ENCODE data around the gene MAP3K20.

MAP3K20 gene

GRCh38 chr2:173218326-173219056 lies 142.8 kb downstream of the MAP3K20 start:
- Histone ChIP-seq H3K4me1 (ENCODE audit: insufficient read depth, low read length) (peaks cover 23% of the 10 kb centered on the region), H3K36me3 (ENCODE audit: insufficient read depth, low read length) (peaks cover 2% of the 10 kb centered on the region), H3K9me3 (ENCODE audit: low read length) (peaks cover 3% of the 10 kb centered on the region), H2AFZ (ENCODE audit: low read depth, low read length) (peak overlapping the region; percentile 50), H3K4me3 (ENCODE audit: low read length) (peak overlapping the region; percentile 25), H3K27me3 (ENCODE audit: insufficient read depth, low read length) (no peaks in the 10 kb centered on the region)

- Histone ChIP-seq H3K36me3 (ENCODE audit: insufficient read depth, low read length) (peaks cover 2% of the 10 kb centered on the region), H3K4me3 (ENCODE audit: low read length) (no peak overlapping the region), H2AFZ (ENCODE audit: low read depth, low read length) (no peak overlapping the region), H3K4me1 (ENCODE audit: insufficient read depth, low read length) (peaks cover 23% of the 10 kb centered on the region), H3K27me3 (ENCODE audit: insufficient read depth, low read length) (no peaks in the 10 kb centered on the region), H3K9me3 (ENCODE audit: low read length) (peaks cover 3% of the 10 kb centered on the region)
Observed at GRCh38 chr2:173221132-173221695, 145.6 kb downstream of the MAP3K20 start.

- Histone ChIP-seq H3K4me3 (ENCODE audit: low read length) (no peak overlapping the region), H2AFZ (ENCODE audit: low read depth, low read length) (no peak overlapping the region), H3K36me3 (ENCODE audit: insufficient read depth, low read length) (peaks cover 2% of the 10 kb centered on the region), H3K9me3 (ENCODE audit: low read length) (peaks cover 3% of the 10 kb centered on the region), H3K4me1 (ENCODE audit: insufficient read depth, low read length) (peaks cover 26% of the 10 kb centered on the region), H3K27me3 (ENCODE audit: insufficient read depth, low read length) (no peaks in the 10 kb centered on the region)
Observed at GRCh38 chr2:173221937-173222594, 146.4 kb downstream of the MAP3K20 start.

GRCh38 chr2:173223871-173224270 lies 148.2 kb downstream of the MAP3K20 start:
- no peak overlapping the region for H3K4me3 ChIP-seq (ENCODE audit: low read length)
- H3K4me1 ChIP-seq (ENCODE audit: insufficient read depth, low read length), result peaks cover 18% of the 10 kb centered on the region
- H2AFZ ChIP-seq (ENCODE audit: low read depth, low read length), result no peak overlapping the region
- peaks cover 2% of the 10 kb centered on the region for H3K36me3 ChIP-seq (ENCODE audit: insufficient read depth, low read length)
- H3K27me3 ChIP-seq (ENCODE audit: insufficient read depth, low read length), result no peaks in the 10 kb centered on the region
- H3K9me3 ChIP-seq (ENCODE audit: low read length), result peaks cover 3% of the 10 kb centered on the region

DNA sequence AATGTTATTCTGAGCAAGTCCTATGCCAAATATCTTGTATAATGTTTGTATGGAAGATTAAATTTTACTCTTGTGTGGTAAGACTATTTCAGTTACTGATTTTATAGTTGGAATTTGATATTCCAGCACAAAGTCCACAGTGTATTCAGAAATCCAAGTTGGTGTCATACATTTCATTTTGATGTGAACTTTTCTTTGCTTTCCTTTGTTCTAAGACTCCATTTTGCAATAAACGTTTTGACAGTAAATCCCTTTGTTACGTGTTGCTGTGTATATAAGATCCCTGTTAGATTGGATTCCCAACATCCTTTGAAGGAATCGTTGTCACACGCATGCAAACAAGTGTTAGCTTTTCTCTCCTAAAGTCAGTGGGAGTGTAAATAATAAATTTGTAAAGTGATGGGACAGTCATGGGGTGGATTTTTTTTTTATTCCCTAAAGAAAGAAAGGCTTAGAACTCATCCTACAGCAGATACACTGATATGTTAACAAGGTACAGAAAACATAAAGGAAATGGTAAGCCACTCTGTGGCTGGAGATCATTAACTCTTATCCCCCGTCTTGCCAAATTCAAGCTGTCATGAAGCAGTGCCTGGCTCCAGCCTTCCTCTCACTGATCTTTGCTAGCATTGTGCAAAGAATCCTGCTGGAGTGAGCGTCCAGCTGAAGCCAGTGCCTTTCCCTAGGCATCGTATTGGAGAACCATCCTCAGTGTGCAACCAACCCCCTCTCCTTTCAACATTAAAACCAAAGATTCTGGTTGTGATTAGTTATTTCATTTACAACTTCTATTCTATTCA lies 151.5 kb downstream of the MAP3K20 start:
- no peaks in the 10 kb centered on the region for H3K27me3 ChIP-seq (ENCODE audit: insufficient read depth, low read length)
- H3K4me3 ChIP-seq (ENCODE audit: low read length), result no peak overlapping the region
- peaks cover 16% of the 10 kb centered on the region for H3K4me1 ChIP-seq (ENCODE audit: insufficient read depth, low read length)
- H2AFZ ChIP-seq (ENCODE audit: low read depth, low read length), result no peak overlapping the region
- no peaks in the 10 kb centered on the region for H3K9me3 ChIP-seq (ENCODE audit: low read length)
- no peaks in the 10 kb centered on the region for H3K36me3 ChIP-seq (ENCODE audit: insufficient read depth, low read length)

DNA sequence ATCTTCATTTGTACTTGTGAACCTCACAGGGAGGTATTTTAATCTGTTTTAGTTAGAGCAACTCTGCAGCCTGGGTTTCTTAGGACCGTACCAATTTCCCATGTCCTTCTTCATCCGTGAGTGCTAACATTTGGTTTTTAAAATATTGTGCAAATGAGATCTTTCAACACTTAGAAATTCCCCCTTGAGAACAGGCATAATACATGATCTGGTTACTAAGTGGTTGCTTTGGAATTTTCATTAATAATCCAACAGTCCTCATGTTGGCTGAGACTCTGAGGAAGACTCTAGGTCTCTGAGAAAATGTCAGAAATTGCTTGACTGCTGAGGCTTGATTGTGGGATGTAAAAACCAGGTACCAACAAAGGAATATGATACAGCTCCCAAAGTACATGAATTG lies 153.4 kb downstream of the MAP3K20 start:
- Histone ChIP-seq H3K27me3 (ENCODE audit: insufficient read depth, low read length) (no peaks in the 10 kb centered on the region), H3K4me1 (ENCODE audit: insufficient read depth, low read length) (peaks cover 16% of the 10 kb centered on the region), H2AFZ (ENCODE audit: low read depth, low read length) (no peak overlapping the region), H3K4me3 (ENCODE audit: low read length) (no peak overlapping the region), H3K36me3 (ENCODE audit: insufficient read depth, low read length) (no peaks in the 10 kb centered on the region), H3K9me3 (ENCODE audit: low read length) (no peaks in the 10 kb centered on the region)

DNA sequence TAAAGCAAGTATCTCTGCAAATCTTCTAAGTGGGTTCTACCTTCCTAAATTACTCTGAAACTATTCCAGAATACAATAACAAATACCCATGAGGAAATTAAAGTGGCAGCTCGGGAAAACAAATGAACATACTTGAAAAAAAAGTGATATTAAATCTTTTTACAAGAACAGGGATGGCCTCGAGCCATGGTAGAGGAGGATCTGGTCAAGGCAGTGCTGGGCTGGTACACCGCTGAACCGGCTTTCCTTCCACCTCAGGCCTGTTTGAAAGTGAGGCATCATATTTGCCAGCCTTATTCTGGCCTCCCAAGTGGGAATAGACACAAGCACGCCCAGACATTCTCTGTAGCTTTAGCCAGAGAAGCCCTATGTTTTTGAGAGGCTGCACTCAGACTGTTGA lies 154.5 kb downstream of the MAP3K20 start:
- H3K36me3 ChIP-seq (ENCODE audit: insufficient read depth, low read length), result no peaks in the 10 kb centered on the region
- no peak overlapping the region for H2AFZ ChIP-seq (ENCODE audit: low read depth, low read length)
- H3K27me3 ChIP-seq (ENCODE audit: insufficient read depth, low read length), result no peaks in the 10 kb centered on the region
- peaks cover 19% of the 10 kb centered on the region for H3K4me1 ChIP-seq (ENCODE audit: insufficient read depth, low read length)
- peaks cover 2% of the 10 kb centered on the region for H3K9me3 ChIP-seq (ENCODE audit: low read length)
- no peak overlapping the region for H3K4me3 ChIP-seq (ENCODE audit: low read length)

DNA sequence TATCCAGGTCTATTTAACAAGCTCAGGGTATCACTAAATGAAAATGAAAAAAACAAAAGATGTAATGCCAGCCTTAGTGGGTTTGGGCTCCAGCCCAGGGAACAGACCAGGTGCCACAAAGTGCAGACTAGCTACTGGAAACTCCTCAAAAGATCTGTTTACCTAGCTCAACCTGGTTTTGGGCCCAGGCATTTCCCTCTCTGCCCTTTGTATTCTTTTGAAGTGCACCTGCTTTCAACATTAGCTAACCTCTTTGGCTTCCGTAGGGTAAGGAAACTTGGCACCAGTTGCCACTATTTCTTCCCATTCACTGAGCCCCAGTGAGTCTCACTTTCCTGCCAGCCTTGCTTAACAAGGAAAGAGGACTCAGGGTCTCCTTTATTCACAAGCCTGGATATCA lies 155.4 kb downstream of the MAP3K20 start:
- H3K36me3 ChIP-seq (ENCODE audit: insufficient read depth, low read length), result no peaks in the 10 kb centered on the region
- no peak overlapping the region for H2AFZ ChIP-seq (ENCODE audit: low read depth, low read length)
- H3K27me3 ChIP-seq (ENCODE audit: insufficient read depth, low read length), result no peaks in the 10 kb centered on the region
- no peak overlapping the region for H3K4me3 ChIP-seq (ENCODE audit: low read length)
- H3K9me3 ChIP-seq (ENCODE audit: low read length), result peaks cover 2% of the 10 kb centered on the region
- peaks cover 24% of the 10 kb centered on the region for H3K4me1 ChIP-seq (ENCODE audit: insufficient read depth, low read length)

- Histone ChIP-seq H2AFZ (ENCODE audit: low read depth, low read length) (no peak overlapping the region), H3K27me3 (ENCODE audit: insufficient read depth, low read length) (no peaks in the 10 kb centered on the region), H3K9me3 (ENCODE audit: low read length) (peaks cover 2% of the 10 kb centered on the region), H3K36me3 (ENCODE audit: insufficient read depth, low read length) (no peaks in the 10 kb centered on the region), H3K4me1 (ENCODE audit: insufficient read depth, low read length) (peaks cover 24% of the 10 kb centered on the region), H3K4me3 (ENCODE audit: low read length) (no peak overlapping the region)
Observed at GRCh38 chr2:173231465-173231864, 155.8 kb downstream of the MAP3K20 start.

DNA sequence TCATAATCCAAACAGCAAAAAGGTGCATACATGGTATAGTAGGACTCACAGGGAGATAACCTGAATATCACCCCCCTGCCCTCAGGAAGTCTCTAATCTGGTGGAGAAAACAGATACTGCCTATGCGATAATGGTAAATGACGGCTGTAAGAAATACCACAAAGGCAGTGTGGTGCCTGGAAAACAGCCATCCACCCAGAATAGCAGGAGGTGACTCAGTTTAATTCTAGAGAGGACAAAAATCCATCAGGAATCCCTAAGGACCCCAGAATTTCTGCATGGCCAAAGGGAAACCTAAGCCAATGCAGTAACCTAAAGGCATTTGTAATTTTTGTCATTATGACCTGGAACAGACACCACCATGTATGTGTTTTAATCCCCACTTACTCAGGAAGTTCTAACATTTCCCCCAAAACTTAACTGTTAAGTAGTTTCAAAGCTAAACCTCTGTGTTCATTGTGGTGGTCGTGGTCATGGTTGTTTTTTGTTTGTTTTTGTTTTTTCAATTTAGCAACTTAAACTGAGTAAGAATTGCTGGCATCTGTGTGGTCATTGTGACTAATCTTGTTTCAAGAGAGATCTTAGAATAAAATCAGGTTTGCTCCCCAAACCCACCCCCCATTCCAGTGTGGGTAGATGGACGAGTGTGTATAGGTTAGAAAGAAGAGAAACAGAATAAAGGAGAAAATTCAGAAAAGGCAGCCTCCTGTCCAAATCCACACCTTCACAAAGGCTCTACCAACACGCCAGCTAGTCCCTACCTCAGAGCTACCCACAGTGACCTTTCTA lies 157.5 kb downstream of the MAP3K20 start:
- Histone ChIP-seq H3K27me3 (ENCODE audit: insufficient read depth, low read length) (no peaks in the 10 kb centered on the region), H3K4me1 (ENCODE audit: insufficient read depth, low read length) (peaks cover 18% of the 10 kb centered on the region), H3K4me3 (ENCODE audit: low read length) (no peak overlapping the region), H2AFZ (ENCODE audit: low read depth, low read length) (no peak overlapping the region), H3K36me3 (ENCODE audit: insufficient read depth, low read length) (no peaks in the 10 kb centered on the region), H3K9me3 (ENCODE audit: low read length) (peaks cover 2% of the 10 kb centered on the region)

DNA sequence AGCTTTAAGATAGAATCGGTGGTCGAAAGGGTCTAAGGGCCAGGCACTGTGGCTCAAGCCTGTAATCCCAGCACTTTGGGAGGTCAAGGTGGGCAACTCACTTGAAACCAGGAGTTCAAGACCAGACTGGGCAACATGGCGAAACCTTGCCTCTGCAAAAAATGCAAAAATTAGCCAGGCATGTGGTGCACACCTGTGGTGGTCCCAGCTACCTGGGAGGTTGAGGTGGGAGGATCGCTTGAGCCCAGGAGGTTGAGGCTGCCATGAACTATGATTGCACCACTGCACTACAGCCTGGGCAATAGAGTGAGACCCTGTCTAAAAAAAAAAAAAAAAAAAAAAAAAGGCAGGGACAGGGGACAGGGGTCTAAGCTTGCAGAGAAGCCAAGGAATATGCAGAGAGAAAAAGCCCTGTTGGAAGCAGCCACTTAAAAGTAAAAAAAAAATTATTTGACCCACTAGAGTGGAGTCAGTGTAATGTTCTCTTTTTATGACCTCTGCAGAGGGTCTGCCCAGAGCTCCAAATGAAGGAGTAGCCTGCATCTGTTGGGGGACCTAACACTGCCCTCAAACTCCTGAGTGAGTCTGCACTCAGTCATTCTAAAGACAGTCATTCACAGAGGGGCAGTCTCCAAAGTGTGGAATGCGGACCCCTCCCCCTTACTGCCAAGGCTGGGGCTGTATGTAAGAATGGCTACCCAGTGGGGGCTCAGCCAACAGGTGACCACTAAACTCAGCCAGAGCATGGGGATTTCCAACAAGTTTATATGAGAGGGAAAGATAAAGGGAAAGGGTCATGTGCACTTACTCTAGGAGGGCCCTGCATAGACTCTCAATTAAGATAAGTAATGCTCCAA lies 160.5 kb downstream of the MAP3K20 start:
- peaks cover 2% of the 10 kb centered on the region for H3K9me3 ChIP-seq (ENCODE audit: low read length)
- H2AFZ ChIP-seq (ENCODE audit: low read depth, low read length), result no peak overlapping the region
- no peaks in the 10 kb centered on the region for H3K36me3 ChIP-seq (ENCODE audit: insufficient read depth, low read length)
- H3K4me3 ChIP-seq (ENCODE audit: low read length), result no peak overlapping the region
- peaks cover 8% of the 10 kb centered on the region for H3K4me1 ChIP-seq (ENCODE audit: insufficient read depth, low read length)
- H3K27me3 ChIP-seq (ENCODE audit: insufficient read depth, low read length), result no peaks in the 10 kb centered on the region

GRCh38 chr2:173238385-173238784 lies 162.7 kb downstream of the MAP3K20 start:
- H3K9me3 ChIP-seq (ENCODE audit: low read length), result peaks cover 2% of the 10 kb centered on the region
- H3K4me3 ChIP-seq (ENCODE audit: low read length), result no peak overlapping the region
- no peaks in the 10 kb centered on the region for H3K36me3 ChIP-seq (ENCODE audit: insufficient read depth, low read length)
- peaks cover 8% of the 10 kb centered on the region for H3K4me1 ChIP-seq (ENCODE audit: insufficient read depth, low read length)
- no peak overlapping the region for H2AFZ ChIP-seq (ENCODE audit: low read depth, low read length)
- H3K27me3 ChIP-seq (ENCODE audit: insufficient read depth, low read length), result no peaks in the 10 kb centered on the region

All from neuron (in vitro differentiated cells).